Stimulated activated CD8-positive, alpha-beta memory T cell treated with anti-CD3 and anti-CD28 coated beads, Interleukin-15, amount 100 ng/mL, for 24 hours (primary cell): Measurements from ENCODE around the gene C6orf89.

Source experiments
- DNase-seq: peaks from one replicate; pipeline ENCODE4 v3.0.0-alpha.2; 2020; ENCODE audit warnings: low read depth

The C6orf89 gene

DNA sequence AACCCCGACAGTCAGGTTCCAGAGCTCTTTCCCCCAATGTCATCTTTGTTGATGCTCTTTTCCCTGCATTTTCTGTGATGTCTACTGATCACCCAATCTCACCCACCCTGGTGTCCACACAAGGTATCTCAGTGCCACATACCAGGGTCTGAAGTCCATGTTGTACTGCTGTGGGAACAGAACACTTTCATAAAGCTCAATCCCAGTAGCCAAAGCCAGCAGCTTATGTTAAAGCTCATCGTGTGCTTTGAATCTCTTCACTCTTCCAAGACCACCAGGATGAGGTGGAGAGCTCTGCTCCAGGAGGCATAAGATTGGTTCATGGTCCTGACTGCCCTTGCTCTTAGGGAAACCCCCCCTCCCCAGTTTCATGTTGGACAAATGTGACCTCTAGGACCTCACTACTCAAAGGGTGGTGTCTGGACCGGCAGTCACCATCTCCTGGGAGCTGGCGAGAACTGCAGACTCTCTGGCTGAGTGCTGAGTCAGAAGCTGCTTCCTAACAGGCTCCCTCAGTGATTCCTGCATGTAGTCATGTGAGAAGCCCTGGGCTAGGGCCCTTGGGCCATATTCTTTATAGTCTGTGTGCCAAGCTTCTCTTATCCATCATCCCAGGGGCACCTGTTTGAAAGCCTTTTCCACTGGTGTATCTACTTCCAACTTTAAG lies 33.1 kb upstream of the C6orf89 start:
- no peak for DNase-seq

DNA sequence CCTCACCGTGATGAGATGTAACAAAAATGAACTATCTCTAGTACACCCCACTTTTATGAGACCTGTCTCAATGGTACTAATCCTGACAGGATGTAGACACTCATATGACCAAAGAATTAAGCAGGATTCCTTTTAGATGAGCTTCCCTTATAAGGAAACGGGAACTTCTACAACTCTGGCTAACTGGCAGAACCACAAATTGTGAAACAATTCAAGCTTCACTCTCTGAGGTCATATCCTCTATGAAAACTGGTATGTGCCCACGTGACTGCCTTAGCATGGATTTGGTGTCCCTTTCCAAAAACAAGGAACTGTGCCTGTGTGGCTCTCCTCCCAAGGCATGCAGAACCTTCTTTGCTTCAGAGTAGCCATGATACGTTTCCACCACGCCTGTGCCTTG lies 32.4 kb upstream of the C6orf89 start:
- DNase-seq = no peak

DNA sequence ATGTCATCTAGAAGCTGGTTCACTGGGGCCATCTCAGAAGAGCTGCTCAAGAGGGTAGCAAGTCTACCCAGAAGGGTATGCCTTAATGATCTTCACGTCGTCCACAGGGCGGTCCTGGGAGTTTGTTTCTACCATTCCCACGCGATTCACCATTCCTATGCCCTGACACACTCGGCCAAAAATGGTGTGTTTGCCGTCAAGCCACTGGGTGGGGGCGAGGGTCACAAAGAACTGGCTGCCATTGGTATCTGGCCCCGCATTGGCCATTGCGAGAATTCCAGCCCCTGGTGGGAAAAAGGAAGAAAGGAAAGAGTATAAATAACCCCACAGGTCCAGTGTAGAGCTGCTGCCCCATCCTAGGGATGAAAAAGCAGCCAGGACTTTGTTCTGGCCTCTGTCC lies 30.0 kb upstream of the C6orf89 start:
- DNase-seq = no peak

DNA sequence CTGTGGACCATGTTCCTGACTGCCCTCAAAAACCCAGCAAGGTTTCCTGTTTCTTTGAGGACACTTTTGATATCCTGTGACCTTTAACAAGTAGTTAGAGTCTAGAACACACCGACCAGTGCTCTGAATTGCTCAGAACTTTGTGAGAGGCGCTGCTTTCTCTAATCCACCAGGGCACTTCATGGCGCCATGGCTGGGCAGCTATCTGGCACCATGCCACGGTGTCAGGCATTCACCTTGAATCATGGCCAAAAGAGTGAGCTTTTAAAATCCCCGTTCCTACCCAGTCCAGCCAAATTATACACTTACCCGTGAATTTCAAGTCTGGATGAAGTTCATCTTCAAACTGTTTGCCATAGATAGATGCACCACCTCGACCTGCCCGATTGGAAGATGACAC lies 29.5 kb upstream of the C6orf89 start:
- DNase-seq = no peak

DNA sequence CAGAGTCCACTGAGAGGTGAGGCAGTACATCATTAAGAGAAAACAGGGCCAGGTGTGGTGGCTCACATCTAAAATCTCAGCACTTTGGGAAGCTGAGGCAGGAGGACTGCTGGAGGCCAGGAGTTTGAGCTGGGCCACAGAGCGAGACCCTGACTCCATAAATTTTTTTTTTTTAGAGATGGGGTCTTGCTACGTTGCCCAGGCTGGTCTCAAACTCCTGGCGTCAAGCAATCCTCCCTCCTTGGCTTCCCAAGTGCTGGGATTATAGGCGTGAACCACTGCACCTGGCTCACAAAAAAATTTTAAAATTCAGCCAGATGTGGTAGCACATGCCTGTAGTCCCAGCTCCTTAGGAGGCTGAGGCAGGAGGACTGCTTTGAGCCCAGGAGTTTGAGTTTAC lies 28.4 kb upstream of the C6orf89 start:
- no peak for DNase-seq

DNA sequence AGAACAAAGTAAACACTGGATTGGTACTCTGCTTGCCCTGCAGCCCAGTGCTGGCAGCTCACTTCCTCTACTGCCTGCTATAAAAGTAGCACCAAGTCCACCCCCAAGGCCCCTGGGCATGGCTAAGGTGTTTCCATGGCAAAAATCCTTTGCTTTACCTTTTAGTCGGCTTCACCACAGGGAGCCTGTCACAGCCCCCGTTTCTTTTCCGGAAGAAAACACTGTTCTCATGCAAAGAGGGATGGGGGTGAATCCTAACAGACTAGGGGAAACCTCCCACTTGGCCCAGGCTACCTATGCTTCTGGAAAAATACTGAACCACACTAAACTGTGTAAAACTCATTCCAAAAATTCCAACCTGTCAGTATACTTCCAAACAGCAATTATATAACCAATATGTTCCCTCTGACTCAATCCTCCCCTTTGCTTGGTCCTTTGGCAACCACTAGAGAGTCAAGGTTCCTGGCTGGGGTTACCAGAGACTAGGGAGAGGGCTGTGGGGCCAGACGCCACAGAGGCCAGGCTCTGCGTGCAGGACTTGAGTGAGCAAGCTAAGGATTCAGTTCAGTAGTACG lies 27.3 kb upstream of the C6orf89 start:
- DNase-seq = no peak

DNA sequence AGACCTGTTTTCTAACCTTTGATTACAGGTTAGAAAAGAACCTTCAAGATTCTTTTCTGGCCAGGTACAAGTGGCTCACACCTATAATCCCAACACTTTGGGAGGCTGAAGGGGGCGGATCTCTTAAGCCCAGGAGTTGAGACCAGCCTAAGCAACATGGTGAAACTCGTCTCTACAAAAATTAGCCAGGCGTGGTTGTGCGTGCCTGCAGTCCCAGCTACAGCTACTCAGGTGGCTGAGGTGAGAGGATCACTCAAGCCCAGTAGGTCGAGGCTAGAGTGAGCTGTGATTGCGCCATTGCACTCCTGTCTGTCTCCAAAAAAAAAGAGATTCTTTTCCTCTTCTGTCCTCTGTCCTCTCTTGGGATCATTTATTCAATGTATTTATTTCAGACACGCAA lies 25.6 kb upstream of the C6orf89 start:
- DNase-seq = no peak

DNA sequence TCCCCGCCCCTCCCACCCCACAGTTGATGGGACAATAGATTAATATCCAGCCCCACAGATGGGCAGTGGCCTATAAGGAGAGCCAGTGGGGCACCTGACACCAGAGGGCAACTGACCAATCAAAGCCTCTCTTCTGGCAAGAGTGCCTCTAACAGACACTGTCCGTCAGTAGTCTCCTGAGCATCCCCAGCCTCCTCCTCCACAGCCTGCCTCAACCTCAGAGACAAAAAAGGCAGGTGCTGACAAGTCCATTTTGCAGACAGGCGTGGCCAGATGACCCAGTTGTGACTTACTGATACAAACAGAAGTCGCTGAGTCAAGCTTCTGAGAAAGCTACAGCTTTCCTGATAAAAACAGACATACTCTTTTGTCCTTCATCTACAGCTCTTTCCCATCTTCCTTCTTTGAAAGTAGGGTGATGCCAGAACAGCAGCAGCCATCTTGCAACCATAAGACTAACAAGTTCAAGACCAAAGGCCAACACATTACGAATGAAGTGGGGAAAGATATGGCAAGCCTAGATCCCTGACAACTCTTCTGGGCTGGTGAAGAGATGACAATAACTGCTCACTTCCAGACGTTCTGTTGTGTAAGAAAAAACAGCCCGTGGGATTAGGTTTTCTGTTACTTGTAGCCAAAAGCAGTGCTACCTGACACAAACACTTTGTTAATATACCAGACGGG lies 23.4 kb upstream of the C6orf89 start:
- no peak for DNase-seq

DNA sequence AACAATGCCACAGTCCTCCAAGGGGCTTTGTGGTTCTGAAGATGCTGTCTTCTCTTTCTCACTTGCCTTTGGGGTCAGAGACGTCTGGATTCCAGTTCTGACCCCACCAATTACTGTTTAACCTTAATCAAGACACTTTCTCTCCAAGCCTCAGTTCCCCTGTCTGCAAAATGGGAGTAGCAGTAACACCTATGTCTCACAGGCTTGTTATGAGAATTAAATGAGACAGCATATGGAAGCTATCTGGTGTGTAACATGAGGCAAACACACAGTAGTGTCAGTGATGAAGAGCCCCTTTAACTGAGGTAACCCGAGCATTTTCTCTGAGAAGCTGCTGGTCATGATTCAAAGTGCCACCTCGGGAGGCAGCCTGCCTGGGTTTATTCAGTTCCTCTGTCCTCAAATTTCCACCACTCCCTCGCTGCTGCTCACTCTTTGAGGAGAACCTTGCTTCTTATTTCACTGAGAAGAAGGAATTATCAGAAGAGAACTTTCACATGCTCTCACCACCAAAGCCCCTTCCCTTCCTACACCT lies 22.8 kb upstream of the C6orf89 start:
- no peak for DNase-seq

DNA sequence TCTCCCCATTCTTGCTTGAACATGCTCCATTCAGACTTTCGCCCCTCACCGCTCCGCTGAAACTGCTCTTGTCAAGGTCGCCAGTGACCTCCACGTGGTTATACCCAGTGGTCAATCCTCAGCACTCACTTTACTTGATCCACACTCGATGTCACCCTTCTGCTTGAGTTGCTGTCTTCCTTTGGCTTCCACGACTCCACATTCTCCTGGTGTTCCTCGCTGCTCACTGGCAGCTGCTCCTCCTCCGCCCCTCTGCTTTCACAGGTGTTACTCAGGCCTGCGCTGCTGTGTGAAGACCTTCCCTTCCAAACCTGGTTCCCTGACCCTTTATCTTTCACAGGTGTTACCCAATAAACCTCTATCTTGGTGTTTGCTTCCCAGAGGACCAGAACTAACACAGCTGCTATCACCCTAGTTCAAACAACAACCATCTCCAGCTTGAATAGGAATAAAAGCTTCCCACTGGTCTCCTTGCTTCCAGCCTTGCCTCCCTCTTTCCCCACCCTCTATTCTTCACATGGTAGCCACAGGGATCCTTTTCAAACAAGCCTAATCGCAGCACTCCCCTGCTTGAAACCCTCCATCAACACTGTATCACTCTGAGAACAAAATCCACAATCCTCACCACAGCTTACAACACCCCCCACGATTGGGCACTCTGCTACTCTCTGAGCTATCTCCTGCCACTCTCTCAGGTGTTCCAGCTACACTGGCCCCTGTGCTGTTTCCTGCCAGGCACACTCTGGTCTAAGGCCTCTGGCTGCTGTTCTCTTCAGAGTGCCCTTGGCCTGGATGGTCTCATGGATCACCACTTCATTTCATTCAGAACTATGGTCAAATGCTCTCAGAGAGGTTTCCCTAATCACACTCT lies 21.8 kb upstream of the C6orf89 start:
- no peak for DNase-seq

DNA sequence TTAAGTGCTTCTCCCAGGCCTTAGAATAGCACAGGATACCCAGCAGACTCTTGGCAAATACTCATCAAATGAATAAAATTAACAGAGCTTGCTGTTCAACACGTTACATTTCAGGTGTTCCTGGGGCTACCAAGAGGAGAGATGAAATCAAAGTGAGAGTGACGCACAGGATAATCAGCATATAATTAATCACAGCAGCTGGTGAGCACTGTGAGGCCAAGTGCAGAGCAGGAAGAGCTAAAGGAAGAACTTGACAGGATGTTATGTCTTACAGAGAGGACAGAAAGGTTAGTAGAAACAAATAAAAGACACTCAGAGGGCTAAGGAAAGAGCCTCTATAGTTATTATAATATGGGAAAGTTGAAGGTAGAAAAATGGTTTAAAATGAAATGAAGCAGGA lies 19.9 kb upstream of the C6orf89 start:
- DNase-seq = no peak

DNA sequence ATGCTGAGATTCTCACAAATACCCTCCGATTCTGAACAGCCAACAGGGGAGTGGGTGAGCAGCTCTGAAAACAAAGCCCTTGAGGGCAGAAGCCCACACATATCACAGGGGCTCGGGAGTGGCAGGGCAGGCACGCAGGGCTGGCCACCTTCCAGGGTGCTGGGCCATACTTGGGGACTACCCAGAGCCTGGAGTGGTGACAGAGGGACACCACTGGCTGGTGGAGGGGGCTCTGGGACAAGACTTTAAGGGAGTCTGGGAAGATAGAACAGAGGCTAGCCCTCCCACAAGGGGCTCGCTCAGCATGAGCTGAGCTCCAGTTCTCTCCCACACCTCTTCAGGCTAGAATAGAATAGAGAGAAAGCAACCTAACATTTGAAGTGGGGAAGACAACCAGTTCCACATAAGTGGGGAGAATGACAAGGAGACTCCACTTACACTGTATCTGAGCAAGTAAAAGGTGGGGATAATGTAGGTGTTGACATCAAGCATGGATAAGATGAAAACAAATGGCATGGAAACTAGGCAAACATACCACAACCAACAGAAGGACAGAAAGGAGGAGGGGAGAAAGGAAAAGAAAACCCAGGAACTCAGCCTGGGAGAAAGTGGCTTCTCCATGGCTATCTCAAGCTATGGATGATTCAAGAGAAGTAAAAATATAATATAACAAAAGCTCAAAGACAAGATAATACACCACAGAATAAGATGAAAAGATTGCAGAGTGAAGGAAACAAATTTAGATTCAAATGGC lies 18.1 kb upstream of the C6orf89 start:
- no peak for DNase-seq

DNA sequence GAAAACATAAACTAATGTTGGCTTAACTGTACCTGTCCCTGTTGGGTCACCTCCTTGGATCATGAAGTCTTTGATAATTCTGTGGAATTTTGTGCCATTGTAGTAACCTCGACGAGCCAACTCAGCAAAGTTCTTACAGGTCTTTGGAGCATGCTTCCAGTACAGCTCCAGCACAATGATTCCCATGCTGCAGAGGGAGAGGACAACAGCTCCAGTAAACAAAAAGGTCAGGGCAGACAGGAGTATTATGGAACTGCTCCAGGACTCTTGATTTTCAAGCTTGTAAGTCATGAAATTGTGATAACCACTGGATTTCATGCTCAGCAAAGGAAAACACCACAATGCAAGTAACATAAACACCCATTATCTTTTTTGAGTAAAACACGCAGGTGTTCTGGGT lies 14.1 kb upstream of the C6orf89 start:
- no peak for DNase-seq

DNA sequence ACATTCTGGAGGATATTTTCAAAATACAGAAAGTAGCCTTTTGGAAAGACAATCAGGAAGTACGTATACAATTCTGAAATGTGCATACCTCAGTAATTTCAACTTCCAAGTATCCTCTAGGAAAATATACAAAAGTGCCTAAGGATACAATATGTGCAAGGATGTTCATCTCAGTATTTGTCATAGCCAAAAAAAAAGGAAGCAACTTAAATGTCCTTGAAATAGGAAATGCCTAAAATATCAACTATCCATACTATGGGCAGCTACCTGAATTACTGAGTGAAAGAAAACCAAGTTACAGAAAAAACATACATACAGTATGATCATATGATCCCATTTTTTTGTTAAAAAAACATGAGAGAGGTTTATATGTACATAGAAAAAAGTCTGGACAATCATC lies 12.6 kb upstream of the C6orf89 start:
- DNase-seq = no peak

DNA sequence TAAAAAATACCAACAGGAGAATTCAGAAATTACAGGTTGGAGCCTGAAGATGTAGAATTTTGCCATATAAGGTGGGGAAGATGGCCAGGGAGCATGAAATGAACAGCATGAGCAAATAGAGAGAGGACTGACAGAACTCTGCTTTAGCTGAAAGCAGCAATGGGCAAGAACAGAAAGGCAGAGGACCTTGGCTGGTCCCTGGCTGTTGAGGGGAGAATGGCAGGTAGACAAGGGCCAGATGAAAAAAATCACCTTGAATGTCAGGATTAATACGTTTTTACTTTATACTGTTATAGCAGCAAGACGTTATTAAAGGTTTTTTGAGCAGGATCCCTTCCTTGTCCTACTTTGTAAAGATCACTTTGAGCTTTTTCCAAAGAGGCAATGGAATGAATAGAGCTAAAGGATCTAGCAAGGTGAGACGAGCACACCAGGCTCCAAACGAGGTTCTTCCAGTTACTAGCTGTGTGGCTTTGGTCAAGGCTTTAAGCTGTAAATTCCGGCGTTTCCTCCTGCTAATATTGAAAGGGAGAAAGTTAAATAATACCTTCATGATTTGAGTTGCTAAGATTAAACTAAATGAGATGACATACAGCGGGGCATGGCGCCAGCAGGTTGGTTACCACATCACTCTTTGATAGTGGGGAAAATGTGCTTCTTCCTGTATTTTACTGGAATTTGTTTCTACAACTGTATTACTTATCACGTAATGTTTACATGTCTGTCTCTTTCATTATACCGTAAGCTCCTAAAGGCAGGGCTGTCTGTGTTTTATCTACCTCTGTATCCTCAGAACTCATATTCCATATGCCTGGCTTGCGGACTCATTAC lies 11.9 kb upstream of the C6orf89 start:
- DNase-seq = no peak

DNA sequence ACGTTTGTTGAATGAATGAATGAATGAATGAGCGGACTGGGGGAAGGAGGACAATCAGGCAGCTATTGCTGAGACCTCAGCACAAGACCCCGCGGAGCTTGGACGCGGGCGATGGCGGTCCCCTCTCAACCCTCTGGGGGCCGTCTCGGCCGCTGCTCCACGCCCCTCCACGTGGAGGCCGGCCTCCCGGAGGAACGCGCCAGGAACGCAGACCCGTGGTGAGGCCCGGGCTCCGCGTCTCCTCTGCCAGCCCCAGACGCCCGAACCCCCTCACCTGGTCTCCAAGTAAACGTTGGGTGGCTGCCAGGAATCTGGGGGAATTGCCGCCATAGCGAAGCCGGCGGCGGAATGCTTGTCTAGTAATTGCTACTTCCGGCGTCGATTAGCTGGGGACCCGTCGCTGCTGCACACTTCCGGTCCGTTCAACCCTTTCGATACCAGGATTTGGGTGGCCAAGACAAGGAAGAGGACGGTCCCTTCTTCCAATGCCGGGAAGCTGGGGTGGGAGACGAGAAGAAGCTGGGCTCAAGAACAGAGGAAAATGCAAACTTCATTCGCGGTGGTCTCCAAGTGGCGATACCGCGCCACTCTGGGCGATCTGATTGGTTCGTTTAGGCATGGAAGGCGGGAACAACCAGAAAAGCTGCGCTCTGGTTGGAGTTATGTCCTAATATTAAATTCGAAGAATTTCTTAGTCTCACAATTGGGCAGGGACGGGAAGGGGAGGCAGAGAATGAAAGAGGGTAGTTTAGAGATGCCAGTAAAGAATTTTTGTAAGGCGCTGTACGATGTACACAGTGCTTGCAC lies 11.1 kb upstream of the C6orf89 start, which contains the start of gene PPIL1:
Gene PPIL1, minus strand, starts transcription at position 361 of the 807 bp plus-strand sequence. Its CDS starts 31 bp downstream, at position 330.
- DNase-seq = peak; percentile 61

DNA sequence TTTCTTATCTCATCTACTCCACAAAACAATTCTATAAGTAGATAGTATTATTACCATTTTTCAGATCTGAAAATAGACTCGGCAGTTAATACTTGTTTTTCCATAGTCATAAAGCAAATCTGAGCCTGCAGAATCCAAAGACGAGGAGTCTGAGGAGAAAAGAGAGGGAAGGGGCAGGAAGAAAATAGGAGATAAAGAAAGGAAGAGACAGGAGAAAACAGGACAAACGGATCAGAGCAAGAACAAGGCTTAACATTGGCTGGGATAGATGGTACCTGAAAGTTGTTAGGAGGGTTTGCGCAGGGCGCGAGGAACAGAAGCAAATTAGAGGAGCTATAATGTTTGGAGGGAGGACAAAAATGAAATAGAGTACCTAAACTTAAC lies 10.5 kb upstream of the C6orf89 start:
- no peak for DNase-seq

DNA sequence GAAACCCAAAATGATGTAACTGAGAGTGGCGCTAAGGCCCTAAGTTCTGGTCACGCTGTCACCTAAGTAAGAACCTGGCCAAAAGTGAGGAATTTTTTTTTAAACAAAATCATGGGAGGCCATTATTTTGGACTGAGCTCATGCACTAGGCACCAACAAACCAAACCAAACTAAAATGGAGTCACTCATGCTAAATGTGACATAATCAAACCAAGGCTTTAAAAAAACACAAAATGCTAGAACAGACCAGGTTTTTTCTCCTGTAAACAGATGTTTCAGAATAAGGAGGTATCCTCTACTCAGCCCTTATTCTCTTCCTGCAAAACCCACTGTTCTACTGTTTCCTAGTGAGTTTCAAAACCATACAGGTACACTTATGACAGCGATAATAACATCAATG lies 1.1 kb upstream of the C6orf89 start:
- DNase-seq = no peak

DNA sequence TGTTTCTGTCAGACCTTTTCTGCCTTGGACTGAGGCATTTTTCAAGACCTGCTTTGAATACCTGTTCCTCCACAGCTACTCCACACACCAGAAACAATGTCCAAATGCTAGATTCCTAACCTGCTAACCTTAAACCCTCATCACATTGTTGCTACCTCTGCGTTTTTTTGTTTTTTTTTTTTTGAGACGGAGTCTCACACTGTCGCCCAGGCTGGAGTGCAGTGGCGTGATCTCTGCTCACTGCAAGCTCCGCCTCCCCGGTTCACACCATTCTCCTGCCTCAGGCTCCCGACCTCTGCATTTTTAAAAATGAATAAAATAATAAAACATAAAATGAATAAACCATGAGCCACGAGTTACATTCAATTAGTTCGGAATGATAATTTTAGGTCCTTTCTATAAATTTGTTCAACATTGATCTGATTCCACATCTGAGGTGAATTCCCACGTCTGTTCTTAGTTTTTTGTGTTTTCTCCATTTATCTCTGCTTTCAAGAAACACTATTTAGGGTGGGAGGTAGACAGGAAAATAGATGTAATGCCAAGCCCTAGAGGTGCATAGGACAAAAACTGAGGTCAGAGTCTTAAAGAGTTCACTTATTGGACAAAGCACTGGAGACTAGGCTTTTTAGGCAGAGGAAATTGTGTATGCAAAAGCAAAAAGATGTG lies 1.3 kb downstream of the C6orf89 start:
- DNase-seq = no peak
